Gastrocnemius medialis (tissue), 4 donors: Measurements from ENCODE around the gene PIK3C2G.

ENCODE experiments used
- CTCF ChIP-seq, 5 experiments: fragments of 450-650 bp in 3 of 5; fragments of 200-600 bp in 2 of 5; sonication (generic) in 2 of 5; IDR thresholded peaks in 4 of 5; conservative IDR thresholded peaks in 1 of 5; 1 replicate in 4 of 5; 2 replicates in 1 of 5; pipeline ENCODE4 v1.5.1; 2016 to 2019; ENCODE audit warnings: antibody characterized with exemption in 5 of 5, mild to moderate bottlenecking in 3 of 5, moderate library complexity in 3 of 5
- POLR2A ChIP-seq, 2 donors: fragments of 450-650 bp; IDR thresholded peaks; one replicate each; pipeline ENCODE4 v1.6.1; 2017; ENCODE audit warnings: antibody characterized with exemption in 2 of 2, mild to moderate bottlenecking in 2 of 2, moderate library complexity in 2 of 2

GRCh38 chr12:18383203-18383602, 121.9 kb downstream of the PIK3C2G start:
- TF ChIP-seq CTCF (IDR thresholded peaks at IDR 0.05 in 4 of 5, conservative IDR thresholded peaks at IDR 0.05 in 1 of 5) (no peak), POLR2A (IDR thresholded peaks at IDR 0.05) (no peak)
